ENCODE measurements around the gene NEK6.

The NEK6 gene

DNA sequence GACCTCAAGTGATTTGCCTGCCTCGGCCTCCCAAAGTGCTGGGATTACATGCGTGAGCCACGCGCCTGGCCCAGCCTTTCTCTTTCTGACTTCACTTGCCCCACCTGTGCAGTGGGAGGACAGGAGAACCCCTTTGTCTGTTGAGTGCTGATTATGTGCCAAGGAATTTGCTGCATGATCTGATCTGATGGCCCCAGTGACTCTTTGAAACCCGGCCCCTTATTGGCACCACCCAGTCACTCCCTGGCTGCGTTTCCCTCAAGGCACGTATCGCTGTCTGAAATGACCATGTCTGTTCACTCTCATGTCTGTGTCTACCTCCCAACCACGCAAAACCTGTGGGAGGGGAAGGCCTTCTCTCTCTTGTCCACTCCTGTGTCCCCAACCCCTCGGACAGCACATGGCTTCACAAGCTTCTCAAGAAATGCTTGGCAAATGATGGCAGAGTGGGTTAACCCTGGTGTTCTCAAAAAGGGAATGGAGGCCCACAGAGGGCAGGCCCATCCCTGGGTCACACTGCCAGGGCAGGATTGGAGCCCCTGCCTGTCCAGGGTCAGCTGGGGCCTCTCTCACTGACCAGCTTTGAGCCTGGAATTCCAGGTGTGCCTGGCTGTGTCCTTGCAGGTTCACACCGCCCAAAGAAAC, 21.9 kb downstream of the NEK6 start:
- Histone ChIP-seq H2BK15ac (ENCODE audit: low read length) (no peak overlapping the region), H3K4me3 (ENCODE audit: low read length in 2 of 2) (no peak overlapping the region), H4K8ac (ENCODE audit: low read depth, low read length) (no peak overlapping the region), H2AFZ (ENCODE audit: low read length) (no peak overlapping the region), H3K23ac (ENCODE audit: low read depth, low read length, poor library complexity) (no peak overlapping the region), H3K14ac (ENCODE audit: low read length) (no peak overlapping the region), H2BK120ac (ENCODE audit: low read depth, low read length) (no peak overlapping the region), H4K91ac (ENCODE audit: low read depth, low read length, poor library complexity) (no peak overlapping the region), H3K18ac (ENCODE audit: low read length) (peak overlapping the region; percentile 35), H3K27ac (replicated peaks; ENCODE audit: low read length) (no peak overlapping the region), H3K4me1 (ENCODE audit: control insufficient read depth in 2 of 2, insufficient read depth in 1 of 2, low read depth in 1 of 2, low read length in 2 of 2) (peaks cover 18 to 24% of the 10 kb centered on the region in 2 donors), H2AK5ac (ENCODE audit: low read depth, low read length) (no peak overlapping the region), H3K79me1 (ENCODE audit: low read depth, low read length) (peaks cover 26% of the 10 kb centered on the region), H2BK12ac (ENCODE audit: low read length) (no peak overlapping the region), H3K36me3 (replicated peaks in 1 of 2; ENCODE audit: control insufficient read depth in 2 of 2, insufficient read depth in 2 of 2, low read length in 2 of 2) (peaks cover 0 to 15% of the 10 kb centered on the region in 2 donors), H3K27me3 (ENCODE audit: control insufficient read depth in 3 of 3, insufficient read depth in 3 of 3, low read depth in 1 of 3, low read length in 3 of 3) (no peaks in the 10 kb centered on the region), H3K4me2 (ENCODE audit: insufficient read depth, low read length, poor library complexity, severe bottlenecking) (no peak overlapping the region), H3K4ac (ENCODE audit: low read length) (no peak overlapping the region), H3K9ac (ENCODE audit: low read depth, low read length, poor library complexity) (no peak overlapping the region), H3K9me3 (replicated peaks in 1 of 2; ENCODE audit: control insufficient read depth in 2 of 2, insufficient read depth in 1 of 2, low read depth in 1 of 2, low read length in 2 of 2) (peaks cover 0 to 5% of the 10 kb centered on the region in 2 donors), H2BK5ac (ENCODE audit: low read length) (no peak overlapping the region)
- DNase-seq (ENCODE audit: low spot score): no peak
- WGBS, 2 donors (ENCODE audit: extremely low coverage in 2 of 2, insufficient read length in 2 of 2, insufficient replicate concordance in 1 of 2): no CpG with 5 or more reads among the region's 11 CpGs

DNA sequence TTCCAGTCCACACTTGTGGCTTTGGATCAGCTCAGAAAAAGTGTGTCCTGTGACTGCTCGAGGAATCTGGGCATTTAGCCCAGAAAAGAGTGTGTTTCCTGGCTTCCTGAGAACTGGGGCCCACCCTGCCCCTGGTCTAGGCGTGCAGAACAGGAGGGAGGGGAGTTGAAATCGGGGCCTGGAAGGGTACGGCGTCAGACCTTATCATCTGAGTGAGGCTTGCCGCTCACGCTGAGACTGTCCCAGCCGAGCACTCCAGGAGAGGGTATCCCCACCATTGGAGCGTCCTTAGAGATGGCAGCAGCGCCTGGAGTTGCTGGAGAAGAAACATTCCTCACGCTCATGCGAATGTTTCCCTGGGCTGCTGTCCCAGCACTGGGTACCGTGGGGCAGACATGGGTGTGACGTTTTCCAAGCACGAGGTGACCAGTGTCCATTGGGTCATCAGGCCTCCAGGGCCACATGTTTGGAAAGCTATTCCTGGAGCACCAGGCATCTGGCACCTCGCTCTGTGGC, 22.5 kb downstream of the NEK6 start:
- DNase-seq (ENCODE audit: low spot score): no peak
- Histone ChIP-seq H3K23ac (ENCODE audit: low read depth, low read length, poor library complexity) (no peak overlapping the region), H3K9ac (ENCODE audit: low read depth, low read length, poor library complexity) (no peak overlapping the region), H3K4me2 (ENCODE audit: insufficient read depth, low read length, poor library complexity, severe bottlenecking) (no peak overlapping the region), H3K4ac (ENCODE audit: low read length) (no peak overlapping the region), H3K4me1 (ENCODE audit: control insufficient read depth in 2 of 2, insufficient read depth in 1 of 2, low read depth in 1 of 2, low read length in 2 of 2) (peaks cover 24 to 27% of the 10 kb centered on the region in 2 donors), H2AFZ (ENCODE audit: low read length) (no peak overlapping the region), H2BK12ac (ENCODE audit: low read length) (no peak overlapping the region), H3K9me3 (replicated peaks in 1 of 2; ENCODE audit: control insufficient read depth in 2 of 2, insufficient read depth in 1 of 2, low read depth in 1 of 2, low read length in 2 of 2) (peaks cover 0 to 5% of the 10 kb centered on the region in 2 donors), H3K79me1 (ENCODE audit: low read depth, low read length) (peaks cover 27% of the 10 kb centered on the region), H2BK120ac (ENCODE audit: low read depth, low read length) (no peak overlapping the region), H2BK15ac (ENCODE audit: low read length) (no peak overlapping the region), H3K14ac (ENCODE audit: low read length) (no peak overlapping the region), H4K91ac (ENCODE audit: low read depth, low read length, poor library complexity) (no peak overlapping the region), H4K8ac (ENCODE audit: low read depth, low read length) (no peak overlapping the region), H3K18ac (ENCODE audit: low read length) (peak overlapping the region; percentile 24), H3K4me3 (ENCODE audit: low read length in 2 of 2) (no peak overlapping the region), H3K27me3 (ENCODE audit: control insufficient read depth in 3 of 3, insufficient read depth in 3 of 3, low read depth in 1 of 3, low read length in 3 of 3) (no peaks in the 10 kb centered on the region), H2BK5ac (ENCODE audit: low read length) (no peak overlapping the region), H3K27ac (replicated peaks; ENCODE audit: low read length) (no peak overlapping the region), H3K36me3 (replicated peaks in 1 of 2; ENCODE audit: control insufficient read depth in 2 of 2, insufficient read depth in 2 of 2, low read length in 2 of 2) (peaks cover 0 to 15% of the 10 kb centered on the region in 2 donors), H2AK5ac (ENCODE audit: low read depth, low read length) (no peak overlapping the region)
- WGBS, 2 donors (ENCODE audit: extremely low coverage in 2 of 2, insufficient read length in 2 of 2, insufficient replicate concordance in 1 of 2): no CpG with 5 or more reads among the region's 16 CpGs

DNA sequence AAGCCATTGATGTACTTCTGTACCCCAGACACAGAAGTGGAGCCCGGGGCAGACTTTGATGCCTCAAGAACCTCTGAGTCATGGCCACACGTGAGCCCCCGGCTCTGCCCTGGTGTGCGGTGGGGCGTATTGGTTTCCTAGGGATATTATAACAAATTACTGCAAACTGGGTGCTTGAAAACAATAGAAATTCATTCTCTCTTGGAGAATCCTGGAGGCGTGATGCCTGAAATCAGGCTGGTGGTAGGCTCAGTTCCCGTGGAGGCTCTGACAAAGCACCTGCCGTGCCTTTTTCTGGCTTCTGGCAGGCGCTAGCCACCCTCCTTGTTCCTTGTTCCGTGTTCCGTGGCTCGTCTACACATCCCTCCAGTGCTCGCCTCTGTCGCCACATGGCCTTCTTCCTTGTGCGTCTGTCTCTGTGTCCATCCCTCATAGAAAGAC, 24.2 kb downstream of the NEK6 start:
- no peaks in the 10 kb centered on the region for H3K27me3 ChIP-seq (ENCODE audit: control insufficient read depth in 3 of 3, insufficient read depth in 3 of 3, low read depth in 1 of 3, low read length in 3 of 3)
- no peak overlapping the region for H3K14ac ChIP-seq (ENCODE audit: low read length)
- H4K8ac ChIP-seq (ENCODE audit: low read depth, low read length): no peak overlapping the region
- peak overlapping the region; percentile 6 for H2BK5ac ChIP-seq (ENCODE audit: low read length)
- no peak overlapping the region for H2AFZ ChIP-seq (ENCODE audit: low read length)
- peak overlapping the region; percentile 5 for H2BK15ac ChIP-seq (ENCODE audit: low read length)
- H3K4me3 ChIP-seq (ENCODE audit: low read length in 2 of 2): no peak overlapping the region
- peaks cover 39 to 40% of the 10 kb centered on the region in 2 donors for H3K4me1 ChIP-seq (ENCODE audit: control insufficient read depth in 2 of 2, insufficient read depth in 1 of 2, low read depth in 1 of 2, low read length in 2 of 2)
- H3K4me2 ChIP-seq (ENCODE audit: insufficient read depth, low read length, poor library complexity, severe bottlenecking): no peak overlapping the region
- H3K23ac ChIP-seq (ENCODE audit: low read depth, low read length, poor library complexity): no peak overlapping the region
- peak overlapping the region; percentile 45 for H3K27ac ChIP-seq (replicated peaks; ENCODE audit: low read length)
- H3K36me3 ChIP-seq (replicated peaks in 1 of 2; ENCODE audit: control insufficient read depth in 2 of 2, insufficient read depth in 2 of 2, low read length in 2 of 2): peaks cover 0 to 18% of the 10 kb centered on the region in 2 donors
- H3K9me3 ChIP-seq (replicated peaks in 1 of 2; ENCODE audit: control insufficient read depth in 2 of 2, insufficient read depth in 1 of 2, low read depth in 1 of 2, low read length in 2 of 2): peaks cover 0 to 5% of the 10 kb centered on the region in 2 donors
- DNase-seq (ENCODE audit: low spot score): no peak
- no peak overlapping the region for H2BK120ac ChIP-seq (ENCODE audit: low read depth, low read length)
- H2BK12ac ChIP-seq (ENCODE audit: low read length): no peak overlapping the region
- no peak overlapping the region for H3K4ac ChIP-seq (ENCODE audit: low read length)
- WGBS, 2 donors (ENCODE audit: extremely low coverage in 2 of 2, insufficient read length in 2 of 2, insufficient replicate concordance in 1 of 2): no CpG with 5 or more reads among the region's 15 CpGs
- H2AK5ac ChIP-seq (ENCODE audit: low read depth, low read length): peak overlapping the region; percentile 61
- H3K79me1 ChIP-seq (ENCODE audit: low read depth, low read length): peaks cover 20% of the 10 kb centered on the region
- no peak overlapping the region for H3K18ac ChIP-seq (ENCODE audit: low read length)
- H3K9ac ChIP-seq (ENCODE audit: low read depth, low read length, poor library complexity): no peak overlapping the region
- H4K91ac ChIP-seq (ENCODE audit: low read depth, low read length, poor library complexity): no peak overlapping the region

DNA sequence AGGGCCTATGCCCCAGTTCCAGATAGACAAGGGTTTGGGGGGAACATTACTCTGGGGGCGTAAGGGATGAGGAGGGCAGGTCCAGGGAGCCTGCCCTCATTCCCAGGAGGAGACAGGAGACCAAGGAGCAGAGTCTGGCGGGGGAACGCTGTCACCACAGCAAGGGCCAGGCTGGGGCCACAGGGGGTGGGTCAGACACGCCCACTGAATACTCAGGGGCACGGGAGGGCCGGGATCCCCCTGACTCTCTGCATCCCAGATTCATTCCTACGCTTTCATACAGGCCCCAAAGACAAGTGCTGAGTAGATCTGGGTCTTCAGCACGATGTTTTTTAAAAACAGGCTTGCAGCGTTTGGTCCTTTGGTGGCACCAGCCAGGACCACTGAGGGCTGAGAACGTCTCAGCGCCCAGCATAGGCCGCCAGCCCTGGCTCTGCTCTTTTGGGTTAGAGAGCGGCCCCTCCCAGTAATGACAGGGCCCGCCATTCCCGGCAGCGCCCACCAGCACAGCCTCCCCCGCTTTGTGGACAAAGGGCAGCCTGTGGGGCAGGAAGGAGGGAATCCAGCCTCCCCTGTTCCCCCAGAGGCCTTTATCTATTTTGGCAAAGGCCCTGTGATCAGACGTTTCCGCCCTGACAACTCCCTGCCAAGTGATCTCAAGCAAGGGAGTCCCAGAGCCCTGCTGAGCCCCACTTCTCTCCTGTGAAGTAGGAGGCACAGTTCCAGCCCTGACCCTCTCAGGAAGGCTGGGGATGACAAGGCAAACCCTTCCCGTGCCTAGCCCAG, 24.9 kb downstream of the NEK6 start:
- Histone ChIP-seq H2BK5ac (ENCODE audit: low read length) (peak overlapping the region; percentile 6), H3K79me1 (ENCODE audit: low read depth, low read length) (peaks cover 24% of the 10 kb centered on the region), H3K27ac (replicated peaks; ENCODE audit: low read length) (peak overlapping the region; percentile 45), H3K4me3 (ENCODE audit: low read length in 2 of 2) (no peak overlapping the region), H3K9ac (ENCODE audit: low read depth, low read length, poor library complexity) (no peak overlapping the region), H4K91ac (ENCODE audit: low read depth, low read length, poor library complexity) (no peak overlapping the region), H3K18ac (ENCODE audit: low read length) (peak overlapping the region; percentile 58), H2AFZ (ENCODE audit: low read length) (no peak overlapping the region), H2BK15ac (ENCODE audit: low read length) (peak overlapping the region; percentile 5), H4K8ac (ENCODE audit: low read depth, low read length) (peak overlapping the region; percentile 89), H2AK5ac (ENCODE audit: low read depth, low read length) (peak overlapping the region; percentile 61), H3K23ac (ENCODE audit: low read depth, low read length, poor library complexity) (no peak overlapping the region), H3K36me3 (replicated peaks in 1 of 2; ENCODE audit: control insufficient read depth in 2 of 2, insufficient read depth in 2 of 2, low read length in 2 of 2) (peaks cover 0 to 18% of the 10 kb centered on the region in 2 donors), H2BK120ac (ENCODE audit: low read depth, low read length) (no peak overlapping the region), H3K4me2 (ENCODE audit: insufficient read depth, low read length, poor library complexity, severe bottlenecking) (no peak overlapping the region), H3K4me1 (ENCODE audit: control insufficient read depth in 2 of 2, insufficient read depth in 1 of 2, low read depth in 1 of 2, low read length in 2 of 2) (peaks cover 40% of the 10 kb centered on the region in 2 donors), H3K14ac (ENCODE audit: low read length) (no peak overlapping the region), H2BK12ac (ENCODE audit: low read length) (peak overlapping the region; percentile 48), H3K27me3 (ENCODE audit: control insufficient read depth in 3 of 3, insufficient read depth in 3 of 3, low read depth in 1 of 3, low read length in 3 of 3) (no peaks in the 10 kb centered on the region), H3K4ac (ENCODE audit: low read length) (no peak overlapping the region), H3K9me3 (replicated peaks in 1 of 2; ENCODE audit: control insufficient read depth in 2 of 2, insufficient read depth in 1 of 2, low read depth in 1 of 2, low read length in 2 of 2) (peaks cover 0 to 5% of the 10 kb centered on the region in 2 donors)
- no CpG with 5 or more reads among the region's 20 CpGs for WGBS, 2 donors (ENCODE audit: extremely low coverage in 2 of 2, insufficient read length in 2 of 2, insufficient replicate concordance in 1 of 2)
- DNase-seq (ENCODE audit: low spot score): no peak

All from neuronal stem cell (in vitro differentiated cells).